T-helper 9 cell (primary cell): ENCODE results near the gene CNDP1.
"Not testable (repeated sequence)": the region's sequence is repeated elsewhere in the genome, so short reads cannot be mapped to it uniquely, and the experiment has no call there.

Experiments
- DNase-seq: peaks from one replicate; pipeline ENCODE4 v3.0.0-alpha.2; 2020

The CNDP1 gene

DNA sequence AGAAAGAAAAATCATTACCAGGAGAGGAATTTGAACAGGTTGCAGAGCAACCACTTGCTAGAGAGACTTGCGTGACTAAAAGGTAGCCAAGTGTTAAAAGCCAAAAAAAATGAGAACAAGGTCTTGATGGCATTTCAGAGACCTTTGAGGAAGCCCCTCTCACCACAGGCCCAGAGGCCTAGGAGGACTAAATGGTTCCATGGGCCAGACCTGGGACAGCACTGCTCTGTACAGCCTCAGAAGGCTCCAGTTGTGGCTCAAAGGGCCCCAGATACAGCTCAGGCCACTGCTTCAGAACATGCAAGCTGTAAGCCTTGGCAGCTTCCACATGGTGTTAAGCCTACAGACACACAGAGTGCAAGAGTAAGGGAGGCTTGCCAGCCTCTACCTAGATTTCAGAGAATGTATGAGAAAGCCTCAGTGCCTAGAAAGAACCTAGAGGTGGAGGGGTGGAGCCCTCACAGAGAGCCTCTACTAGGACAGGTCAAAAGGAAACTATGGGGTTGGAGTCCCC lies 15.3 kb downstream of the CNDP1 start:
- no peak for DNase-seq

DNA sequence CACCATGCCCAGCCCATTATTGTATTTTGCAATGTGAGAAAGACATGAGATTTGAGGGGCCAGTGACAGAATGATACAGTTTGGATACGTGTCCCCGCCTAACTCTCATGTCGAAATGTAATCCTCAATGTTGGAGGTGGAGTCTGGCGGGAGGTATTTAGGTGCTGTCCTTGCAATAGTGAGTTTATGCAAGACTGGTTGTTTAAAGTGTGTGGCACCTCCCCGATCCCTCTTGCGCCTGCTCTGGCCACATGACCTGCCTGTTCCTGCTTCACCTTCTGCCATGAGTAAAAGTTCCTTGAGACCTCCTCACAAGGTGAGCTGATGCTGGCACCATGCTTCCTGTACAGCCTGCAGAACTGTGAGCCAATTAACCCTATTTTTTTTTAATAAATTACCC lies 16.6 kb downstream of the CNDP1 start:
- DNase-seq = no peak

DNA sequence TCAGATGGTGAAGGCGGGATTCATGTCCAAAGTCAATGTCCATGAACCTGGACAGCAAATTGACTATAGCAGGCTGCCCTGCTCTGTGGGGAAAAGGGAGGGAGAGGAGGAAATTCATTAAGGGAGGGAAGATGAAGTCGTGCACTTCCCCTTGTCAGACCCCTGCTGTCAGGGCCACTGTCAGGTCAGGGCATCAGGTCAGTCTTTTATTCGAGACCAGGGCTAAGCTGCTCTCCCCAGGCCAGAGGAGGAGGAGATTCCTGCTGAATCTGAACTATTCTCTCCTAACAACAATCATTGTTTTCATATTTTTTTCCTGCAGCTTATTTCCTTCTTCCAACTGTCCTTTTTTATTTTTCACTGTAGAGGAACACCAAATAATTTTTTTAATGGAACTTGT lies 17.2 kb downstream of the CNDP1 start:
- DNase-seq = no peak

DNA sequence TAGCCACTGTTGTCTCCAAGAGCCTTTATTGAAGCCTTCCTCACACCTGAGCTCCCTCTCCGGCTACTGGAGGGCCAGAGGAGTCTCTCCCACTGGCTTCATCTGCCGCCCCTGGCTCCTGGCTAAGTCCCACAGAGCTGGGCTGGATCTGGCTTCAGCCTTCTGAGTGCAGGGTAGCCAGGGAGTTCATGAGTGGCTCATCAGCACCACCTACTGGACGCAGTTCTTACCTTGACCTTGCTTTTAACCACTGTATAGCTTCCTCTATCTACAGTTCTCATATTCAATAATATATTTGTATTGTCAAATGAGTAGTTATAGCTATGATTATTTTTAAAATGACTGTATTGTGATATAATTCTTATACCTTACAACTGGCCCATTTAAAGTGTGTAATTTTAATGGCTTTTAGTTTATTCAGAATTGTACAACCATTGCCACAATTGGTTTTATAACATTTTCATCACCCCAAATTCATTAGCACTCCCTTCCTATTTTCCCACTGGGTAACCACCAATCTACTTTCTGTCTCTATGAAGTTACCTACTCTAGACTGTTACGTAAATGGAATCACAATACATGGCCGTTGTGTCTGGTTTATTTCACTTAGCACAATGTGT lies 17.7 kb downstream of the CNDP1 start:
- DNase-seq = peak; percentile 72

DNA sequence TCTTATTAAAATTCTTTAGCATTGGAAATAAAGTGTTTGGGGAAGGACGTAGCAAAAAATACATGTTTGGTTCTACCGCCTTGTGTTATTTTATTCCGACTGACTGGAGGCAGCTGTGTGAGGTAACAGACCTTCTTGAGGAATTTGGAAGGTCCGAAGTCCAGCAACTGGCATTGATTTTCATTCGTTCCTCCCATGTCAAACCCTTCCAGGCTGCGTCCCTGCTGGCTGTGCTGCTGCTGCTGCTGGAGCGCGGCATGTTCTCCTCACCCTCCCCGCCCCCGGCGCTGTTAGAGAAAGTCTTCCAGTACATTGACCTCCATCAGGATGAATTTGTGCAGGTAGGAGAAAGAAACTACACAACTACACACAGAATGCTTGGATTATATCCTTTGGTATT lies 21.8 kb downstream of the CNDP1 start:
- no peak for DNase-seq

DNA sequence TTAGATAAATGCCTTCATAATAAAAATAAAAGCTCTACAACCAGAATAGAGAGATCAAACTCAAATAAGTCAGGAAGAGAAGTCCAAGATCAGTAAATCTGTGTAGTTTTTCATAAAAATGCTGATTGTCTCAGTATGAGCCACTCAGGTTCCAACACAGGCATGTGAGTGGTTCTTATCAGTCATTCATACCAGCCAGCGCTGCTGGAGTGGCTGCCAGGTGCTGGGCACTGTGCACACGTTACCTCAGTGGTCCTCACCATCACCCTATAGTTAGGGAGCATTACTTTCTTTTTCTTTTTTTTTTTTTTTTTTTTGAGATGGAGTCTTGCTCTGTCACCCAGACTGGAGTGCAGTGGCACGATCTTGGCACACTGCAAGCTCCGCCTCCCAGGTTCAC lies 23.8 kb downstream of the CNDP1 start:
- DNase-seq = no peak

DNA sequence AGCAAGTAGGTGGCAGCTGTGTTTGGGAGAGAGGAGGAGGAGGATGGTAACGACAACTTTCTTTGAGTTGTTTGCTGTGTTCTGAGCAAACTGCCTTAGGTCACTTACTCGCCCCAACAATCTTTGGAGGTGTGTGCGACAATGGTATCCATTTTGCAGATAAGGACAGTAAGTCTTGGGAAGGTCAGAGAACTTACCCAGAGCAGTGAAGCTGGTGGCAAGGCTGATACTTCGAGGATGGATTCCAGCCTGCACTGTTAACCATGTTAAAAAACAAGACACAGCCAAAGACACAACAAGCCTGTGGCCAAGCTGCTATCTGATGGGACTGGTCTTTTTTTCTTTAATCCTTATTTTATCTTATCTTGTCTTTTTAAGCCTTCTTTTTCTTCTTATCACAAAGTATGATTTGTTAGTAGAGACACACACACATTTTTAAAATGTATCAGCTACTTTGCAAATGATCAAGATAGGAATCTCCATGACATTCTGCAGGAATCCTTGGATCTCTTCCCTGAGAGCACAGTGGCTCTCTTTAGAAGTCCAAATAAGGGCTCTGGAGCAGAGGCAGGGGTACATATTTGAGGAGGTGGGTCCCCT lies 27.9 kb downstream of the CNDP1 start:
- no peak for DNase-seq

DNA sequence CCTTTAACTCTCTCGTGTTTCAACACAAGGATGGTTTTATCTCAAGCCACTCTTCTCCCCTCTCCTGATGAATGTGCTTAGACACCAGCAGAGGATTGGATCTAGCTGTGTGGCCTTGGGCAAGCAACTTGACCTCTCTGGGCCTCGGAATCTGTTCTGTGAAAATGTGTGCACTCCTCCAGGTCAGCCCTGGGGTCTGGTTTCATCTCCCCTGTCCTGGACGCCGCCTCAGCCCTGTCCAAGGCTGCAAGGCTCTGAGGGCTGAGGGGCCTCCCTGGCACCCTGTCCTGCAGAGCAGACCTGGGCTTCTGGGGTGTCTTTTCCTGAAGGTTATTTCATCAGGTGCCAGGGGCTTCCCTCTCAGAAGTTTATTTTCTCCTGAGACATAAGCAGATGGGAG lies 28.5 kb downstream of the CNDP1 start:
- no peak for DNase-seq

DNA sequence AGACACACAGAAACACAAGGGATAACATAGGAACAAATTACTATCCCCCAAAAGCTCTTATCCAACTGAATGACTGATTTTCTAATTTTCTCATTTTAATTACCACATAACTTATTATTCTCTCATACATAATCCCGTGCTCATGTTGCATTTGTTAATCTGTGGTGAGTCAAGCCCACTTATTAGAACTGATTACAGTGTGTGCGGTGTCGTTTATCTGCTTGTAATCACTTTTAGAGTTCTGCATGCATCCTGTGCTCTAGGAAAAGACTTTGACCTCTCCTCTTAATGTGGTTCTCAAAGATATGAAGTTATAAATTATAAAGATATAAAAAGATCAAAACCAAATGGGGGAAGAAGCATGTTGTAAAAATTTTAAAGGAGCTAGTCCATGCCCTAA lies 29.7 kb downstream of the CNDP1 start:
- no peak for DNase-seq

DNA sequence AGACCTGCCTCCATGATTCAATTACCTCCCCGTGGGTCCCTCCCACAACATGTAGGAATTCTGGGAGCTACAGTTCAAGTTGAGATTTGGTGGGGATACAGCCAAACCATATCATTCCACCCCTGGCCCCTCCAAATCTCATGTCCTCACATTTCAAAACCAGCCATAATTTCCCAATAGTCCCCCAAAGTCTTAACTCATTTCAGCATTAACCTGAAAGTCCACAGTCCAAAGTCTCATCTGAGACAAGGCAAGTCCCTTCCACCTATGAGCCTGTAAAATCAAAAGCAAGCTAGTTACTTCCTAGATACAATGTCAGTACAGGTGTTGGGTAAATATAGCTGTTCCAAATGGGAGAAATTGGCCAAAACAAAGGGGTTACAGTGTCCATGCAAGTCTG lies 30.9 kb downstream of the CNDP1 start:
- DNase-seq = not testable (repeated sequence)

DNA sequence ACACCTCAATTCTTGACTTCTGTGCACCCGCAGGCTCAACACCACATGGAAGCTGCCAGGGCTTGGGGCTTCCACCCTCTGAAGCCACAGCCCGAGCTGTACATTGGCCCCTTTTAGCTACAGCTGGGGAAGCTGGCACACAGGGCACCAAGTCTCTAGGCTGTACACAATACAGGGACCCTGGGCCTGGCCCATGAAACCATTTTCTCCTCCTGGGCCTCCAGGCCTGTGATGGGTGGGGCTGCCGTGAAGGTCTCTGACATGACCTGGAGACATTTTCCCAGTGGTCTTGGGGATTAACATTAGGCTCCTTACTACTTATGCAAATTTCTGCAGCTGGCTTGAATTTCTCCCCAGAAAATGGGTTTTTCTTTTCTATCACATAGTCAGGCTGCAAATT lies 31.7 kb downstream of the CNDP1 start:
- not testable (repeated sequence) for DNase-seq

DNA sequence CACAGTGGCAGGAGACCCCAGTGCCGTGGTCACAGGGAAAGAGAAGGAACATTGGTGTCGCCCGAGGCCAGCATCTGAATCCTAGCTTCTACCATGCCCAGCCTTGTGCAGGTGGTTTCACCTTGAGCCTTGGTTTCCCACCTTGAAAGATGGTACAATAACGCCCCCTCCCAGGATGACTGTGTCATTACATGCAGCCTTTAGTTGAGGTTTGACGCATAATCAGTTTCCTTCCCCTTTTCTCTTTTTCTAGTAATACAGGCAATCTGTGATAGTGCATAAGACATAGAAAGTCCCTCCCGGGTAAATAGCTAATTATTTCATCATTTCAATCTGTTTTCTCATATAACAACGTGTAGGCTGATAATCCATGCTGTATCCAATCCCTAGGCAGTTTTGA lies 33.5 kb downstream of the CNDP1 start:
- no peak for DNase-seq

DNA sequence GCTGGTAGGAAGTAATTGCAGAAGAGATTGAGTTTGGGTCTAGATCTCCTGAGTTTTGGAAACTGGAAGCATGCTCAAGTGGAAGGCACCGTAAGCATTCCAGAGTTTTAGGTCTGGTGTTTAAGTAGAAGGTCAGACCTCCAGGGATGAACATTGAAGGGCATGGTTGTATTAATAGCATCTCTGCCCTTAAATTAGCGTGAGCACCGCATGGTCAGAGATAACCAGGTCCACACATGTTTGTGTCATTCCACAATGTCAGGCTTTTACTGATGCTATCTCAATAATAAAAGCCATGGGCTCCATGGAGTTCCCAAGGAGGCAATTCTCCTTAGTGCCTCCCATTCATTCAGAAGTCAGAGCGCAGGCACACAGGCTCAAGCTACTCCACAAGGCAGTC lies 35.1 kb downstream of the CNDP1 start:
- no peak for DNase-seq

DNA sequence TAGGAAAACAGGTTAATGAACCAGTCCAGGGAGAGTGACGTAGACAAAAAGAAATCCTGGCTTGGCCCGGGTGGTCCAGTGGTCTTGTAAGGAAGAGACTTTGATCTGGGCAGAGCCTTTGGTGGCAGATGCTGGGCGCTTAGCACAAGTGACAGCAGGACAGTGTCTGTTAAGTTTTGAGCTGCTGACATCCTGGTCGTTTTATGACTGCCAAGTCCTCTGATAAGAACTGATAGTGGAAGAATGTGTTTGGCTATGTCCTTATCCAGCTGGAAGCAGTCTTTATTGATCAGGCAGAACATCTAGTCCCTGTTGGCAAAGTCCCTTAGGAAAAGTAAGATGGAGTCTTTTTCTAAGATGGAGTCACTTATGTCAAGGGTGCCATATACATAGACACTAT lies 36.0 kb downstream of the CNDP1 start:
- DNase-seq = no peak

DNA sequence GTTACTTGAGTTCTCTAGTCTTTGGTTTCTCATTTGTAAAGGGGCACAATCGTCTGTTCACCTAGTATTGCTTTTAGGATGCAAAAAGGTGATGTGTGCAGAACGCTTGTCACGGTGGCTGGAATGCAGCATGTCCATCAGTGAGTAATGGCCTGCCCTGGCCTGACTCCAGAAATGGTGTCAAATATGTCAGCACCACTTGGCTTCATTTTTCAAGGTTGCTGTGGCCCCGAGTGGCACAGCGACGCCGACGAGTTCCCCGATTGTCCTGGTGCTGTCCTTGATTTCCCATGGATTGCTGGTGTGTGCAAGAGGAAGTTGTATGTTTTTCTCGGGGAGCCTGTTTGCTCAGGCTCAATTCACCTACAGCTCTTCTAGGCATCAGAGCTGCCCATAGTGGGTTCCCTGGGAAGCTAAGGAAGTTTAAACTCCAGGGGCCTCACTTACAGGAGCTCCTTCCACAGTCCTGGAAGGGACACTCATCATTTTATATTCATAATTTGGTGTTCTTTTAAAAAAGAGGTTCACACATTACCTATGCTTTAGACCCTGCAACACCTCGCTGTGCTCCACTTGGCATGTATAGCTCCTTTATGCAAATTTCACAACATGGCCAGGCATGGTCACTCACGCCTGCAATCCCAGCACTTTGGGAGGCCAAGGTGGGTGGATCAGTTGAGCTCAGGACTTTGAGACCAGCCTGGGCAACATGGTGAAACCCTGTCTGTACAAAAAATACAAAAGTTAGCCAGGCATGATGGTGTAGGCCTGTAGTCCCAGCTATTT lies 37.8 kb downstream of the CNDP1 start:
- DNase-seq = no peak

DNA sequence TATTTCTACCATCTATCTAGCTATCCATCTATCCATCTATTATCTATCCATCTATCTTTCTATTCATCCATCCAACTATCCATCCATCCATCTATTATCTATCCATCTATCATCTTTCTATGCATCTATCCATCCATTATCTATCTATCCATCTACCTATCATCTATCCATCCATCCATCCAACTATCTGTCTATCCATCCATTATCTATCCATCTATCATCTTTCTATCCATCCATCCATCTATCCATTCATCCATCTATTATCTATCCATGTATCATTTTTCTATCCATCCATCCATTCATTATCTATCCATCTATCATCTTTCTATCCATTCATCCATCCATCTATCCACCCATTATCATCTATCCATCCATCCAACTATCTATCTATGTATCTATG lies 38.8 kb downstream of the CNDP1 start:
- DNase-seq = no peak

DNA sequence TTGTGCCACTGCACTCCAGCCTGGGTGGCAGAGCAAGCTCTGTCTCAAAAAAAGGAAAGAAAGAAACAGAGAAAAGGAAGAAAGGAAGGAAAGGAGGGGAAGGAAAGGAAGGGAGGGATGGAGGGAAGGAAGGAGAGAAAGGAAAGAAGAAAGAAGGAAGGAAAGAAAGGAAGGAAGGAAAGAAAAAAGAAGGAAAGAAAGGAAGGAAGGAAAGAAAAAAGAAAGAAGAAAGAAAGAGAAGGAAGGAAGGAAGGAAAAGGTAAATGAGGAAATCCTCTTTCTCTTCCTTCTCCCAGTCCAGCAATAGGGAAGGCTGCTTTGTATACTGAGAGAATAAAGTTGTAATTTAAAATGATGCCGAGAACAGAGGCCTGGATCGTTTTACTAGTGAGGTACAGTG lies 40.6 kb downstream of the CNDP1 start:
- no peak for DNase-seq

DNA sequence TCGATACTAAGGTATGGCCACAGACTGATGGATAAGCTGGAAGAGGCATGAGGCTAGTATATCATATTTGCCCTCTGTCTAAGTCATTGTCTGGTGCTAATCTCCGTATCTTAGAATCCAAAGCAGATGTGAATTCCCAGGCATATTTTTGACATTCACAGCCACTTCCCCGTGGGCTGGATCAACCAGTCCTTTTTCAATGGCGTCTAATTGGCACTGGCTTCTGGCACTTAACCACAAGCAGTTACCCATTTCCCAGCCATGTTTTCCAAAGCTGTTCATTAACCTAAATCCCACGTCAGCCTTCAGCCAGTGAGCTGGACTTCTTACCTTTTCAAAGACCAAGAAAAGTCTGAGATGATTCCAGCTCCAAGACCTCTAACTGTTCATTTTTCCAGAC lies 42.7 kb downstream of the CNDP1 start:
- no peak for DNase-seq

DNA sequence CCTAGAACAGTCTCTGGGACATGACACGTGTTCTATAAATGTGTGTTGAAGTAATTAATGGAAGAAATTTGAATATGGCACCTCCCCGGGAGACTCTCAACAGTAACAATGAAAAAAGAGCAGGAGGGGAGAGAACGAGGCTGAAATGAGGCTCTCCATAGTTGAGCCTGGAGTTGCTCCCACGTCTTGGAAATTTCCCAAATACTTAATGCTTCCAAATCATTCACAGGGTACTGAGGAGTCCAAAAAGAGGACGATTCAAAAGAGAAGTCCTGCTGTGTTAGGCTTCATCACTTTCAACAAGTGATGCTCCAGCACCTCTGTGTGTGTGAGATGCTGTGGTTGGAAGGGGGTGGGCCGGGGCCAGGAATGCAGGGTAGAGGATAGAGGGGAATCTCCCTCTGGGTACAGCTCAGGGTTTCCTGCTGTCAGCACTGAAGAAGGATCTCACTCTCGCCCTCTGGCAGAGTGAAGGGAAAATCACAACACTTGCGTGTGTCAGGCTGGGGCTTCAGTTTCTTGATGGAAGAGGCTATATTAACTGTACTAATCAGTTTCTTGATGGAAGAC lies 45.3 kb downstream of the CNDP1 start:
- no peak for DNase-seq

DNA sequence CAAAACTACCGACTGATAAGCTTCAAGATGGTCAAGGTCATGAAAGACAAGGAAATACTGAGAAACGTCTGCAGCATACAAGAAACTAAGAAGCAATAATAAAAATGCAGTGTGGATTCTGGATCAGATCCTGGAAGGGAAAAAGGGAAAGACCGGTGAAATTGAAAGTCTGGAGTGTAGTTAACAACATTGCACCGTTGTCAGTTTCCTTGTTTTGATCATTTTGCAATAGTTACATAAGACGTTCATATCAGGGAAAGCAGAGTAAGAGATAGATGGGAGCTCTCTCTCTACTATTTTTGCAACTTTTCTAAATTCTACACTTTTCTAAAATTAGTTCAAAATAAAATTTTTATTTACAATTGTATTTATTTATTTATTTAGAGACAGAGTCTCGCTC lies 48.3 kb downstream of the CNDP1 start:
- DNase-seq = no peak

DNA sequence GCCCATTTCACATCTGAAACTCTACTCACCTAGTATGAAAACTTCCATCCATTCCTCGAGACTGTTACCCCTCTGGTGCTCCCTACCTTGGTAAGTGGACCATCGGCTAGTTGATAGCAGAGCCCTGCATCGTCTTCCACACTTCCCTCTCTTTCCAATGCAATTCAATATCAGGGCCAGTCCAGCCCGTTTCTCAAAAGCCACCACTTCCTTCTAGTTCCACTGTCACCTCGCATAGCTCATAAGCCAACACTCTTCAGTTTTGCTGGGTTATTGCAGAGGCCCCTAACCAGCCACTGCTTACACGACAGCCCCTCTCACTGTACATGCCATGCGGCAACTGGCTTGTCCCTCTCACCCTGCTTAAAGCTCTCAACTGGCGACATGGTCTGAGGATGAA lies 53.1 kb downstream of the CNDP1 start:
- DNase-seq = no peak

DNA sequence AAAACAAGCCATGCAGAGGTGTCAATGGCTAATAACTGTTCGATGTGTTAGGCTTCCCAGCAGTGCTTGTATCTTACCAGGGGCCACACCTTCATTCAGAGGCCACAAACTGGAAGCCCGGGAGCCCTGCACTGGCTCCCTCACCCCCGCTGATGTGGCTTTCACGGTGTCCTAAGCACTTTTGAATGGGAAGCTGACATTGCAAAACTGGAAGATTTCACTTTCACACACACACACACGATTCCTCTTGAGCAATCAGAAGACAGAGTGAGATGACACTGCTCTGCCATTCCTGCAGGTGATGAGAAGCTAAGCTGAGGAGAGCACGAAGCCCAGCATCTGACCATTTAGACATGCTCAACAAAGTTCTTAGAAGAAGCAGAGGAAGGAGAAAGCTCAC lies 54.7 kb downstream of the CNDP1 start:
- no peak for DNase-seq

DNA sequence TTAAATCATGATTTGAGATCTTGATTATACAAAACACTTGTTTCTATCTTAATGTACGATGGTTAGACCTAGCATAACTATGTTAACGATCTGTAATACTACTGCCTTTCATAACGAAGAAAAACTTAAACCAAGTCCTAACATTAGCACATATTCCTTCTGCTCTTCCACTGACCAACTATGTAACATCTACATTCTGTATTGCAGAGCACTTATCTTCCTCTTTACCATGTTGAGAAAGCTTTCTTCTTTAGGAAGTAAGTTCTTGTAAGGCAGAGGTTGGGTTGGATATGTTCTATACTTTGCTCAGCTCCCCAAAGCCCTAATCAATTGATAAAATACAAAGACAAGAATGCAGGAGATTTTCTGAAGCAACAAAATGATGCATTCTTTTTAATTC lies 55.5 kb downstream of the CNDP1 start:
- DNase-seq = no peak

DNA sequence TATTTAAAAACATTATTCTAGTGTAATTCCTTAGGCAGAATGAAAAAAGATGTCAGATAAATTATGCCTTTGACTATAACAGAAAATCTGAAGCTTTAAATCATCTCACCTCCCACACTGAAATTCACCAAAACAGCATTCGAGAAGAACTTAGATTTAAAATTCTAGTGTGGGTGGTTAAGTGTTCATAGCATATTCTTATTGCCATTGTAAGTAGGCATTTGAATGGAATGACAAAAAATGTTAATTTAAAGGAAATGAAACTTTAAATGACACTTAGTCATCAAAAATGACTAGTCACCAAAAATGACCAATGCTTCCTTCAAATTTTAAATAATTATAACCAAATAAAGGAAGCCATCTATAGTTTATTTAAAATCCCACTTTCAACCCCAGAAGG lies 56.4 kb downstream of the CNDP1 start:
- DNase-seq = no peak
